Measurements from ENCODE around the gene CD200R1L.

DNA sequence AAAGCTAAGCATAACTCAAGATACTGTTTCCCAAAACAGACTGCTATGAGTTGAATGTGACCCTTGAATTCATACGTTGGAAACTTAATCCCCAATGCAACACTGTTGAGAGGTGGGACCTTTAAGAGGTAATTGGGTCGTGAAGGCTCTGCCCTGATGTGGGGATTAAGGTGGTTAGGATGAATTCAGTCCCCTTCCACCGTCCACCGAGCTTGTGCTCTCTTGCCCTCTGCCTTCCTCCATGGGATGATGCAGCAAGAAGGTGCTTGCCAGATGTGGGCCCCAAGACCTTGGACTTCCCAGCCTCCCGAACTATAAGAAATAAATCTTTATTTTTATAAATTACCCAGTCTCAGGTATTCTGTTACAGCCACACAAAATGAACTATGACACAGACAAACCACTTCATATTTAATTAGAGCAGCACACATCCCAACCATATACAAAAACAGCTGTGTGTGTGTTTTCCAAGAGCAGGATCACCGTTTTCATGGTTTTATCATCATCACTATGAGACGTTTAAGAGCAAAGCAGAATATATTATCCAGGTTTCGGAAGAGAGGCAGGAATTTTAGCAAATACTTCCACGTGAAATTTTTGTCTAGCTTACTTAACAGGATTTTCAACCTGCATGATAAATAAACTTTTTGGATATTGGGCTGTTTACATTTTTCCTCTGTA is 61.2 kb downstream of the CD200R1L start:
- TF ChIP-seq GATA2 (IDR thresholded peaks at IDR 0.05; ENCODE audit: low read depth, low read length) (no peak), GATA3 (IDR thresholded peaks at IDR 0.05; ENCODE audit: low read depth, low read length) (no peak)
